ENCODE results near the gene GRIK5. TPM values are rescaled to one million over a fixed set of nuclear protein-coding genes. Genes with fewer than 3 reads are reported as not detected.

Gene GRIK5
- total and polyA plus RNA-seq, 2 of the 8 experiments (the other 6 are each of a cell fraction or from before 2014, with no cell fraction given): 17.8 to 42.9 TPM

DNA sequence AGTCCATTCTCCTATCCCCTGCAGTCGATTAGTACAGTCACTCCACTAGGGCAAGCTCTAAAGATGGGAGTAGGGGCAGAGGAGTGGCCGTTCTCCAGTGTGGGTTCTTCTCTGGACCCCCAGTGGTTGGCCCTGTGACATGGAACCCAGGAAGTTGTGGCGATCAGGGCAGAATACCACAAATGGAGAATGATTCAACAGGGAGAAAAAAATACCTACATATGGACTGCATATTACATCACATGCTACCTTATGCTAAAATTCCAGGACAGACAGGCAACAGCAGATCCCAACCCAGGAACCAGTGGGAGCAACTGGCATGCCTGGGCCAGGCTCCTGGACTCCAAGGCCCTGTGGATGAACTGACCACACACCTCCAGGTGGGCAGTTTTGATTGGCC is 41.8 kb upstream of the GRIK5 start:
- Histone ChIP-seq H3K79me1 (ENCODE audit: low read depth, low read length) (no peaks in the 10 kb centered on the region), H3K27me3 (replicated peaks in 1 of 4; ENCODE audit: control insufficient read depth in 3 of 4, extremely low read depth in 1 of 4, insufficient read depth in 3 of 4, low read length in 3 of 4) (no peaks in the 10 kb centered on the region), H3K4me2 (ENCODE audit: insufficient read depth in 1 of 2, low read depth in 2 of 2, low read length in 2 of 2) (no peak overlapping the region), H3K23ac (ENCODE audit: insufficient read length) (no peak overlapping the region), H3K4me1 (replicated peaks in 1 of 4; ENCODE audit: control insufficient read depth in 3 of 4, insufficient read depth in 4 of 4, low read length in 3 of 4) (peaks cover 8 to 19% (median 11%) of the 10 kb centered on the region in 4 experiments), H2BK15ac (ENCODE audit: low read length) (no peak overlapping the region), H3K4ac (replicated peaks; ENCODE audit: insufficient read length, low read depth, low read length) (no peak overlapping the region), H2BK12ac (ENCODE audit: low read depth, low read length) (no peak overlapping the region), H3K56ac (replicated peaks; ENCODE audit: insufficient read length, low read depth, low read length) (no peak overlapping the region), H4K5ac (ENCODE audit: insufficient read length, low read depth, low read length) (no peak overlapping the region), H4K20me1 (replicated peaks in 1 of 2; ENCODE audit: control insufficient read depth in 1 of 2, insufficient read depth in 2 of 2, low read length in 2 of 2) (no peaks in the 10 kb centered on the region), H4K91ac (replicated peaks; ENCODE audit: insufficient read length, low read length) (no peak overlapping the region), H3K18ac (ENCODE audit: extremely low read depth, low read length) (no peak overlapping the region), H2BK20ac (ENCODE audit: low read length) (no peak overlapping the region), H2BK120ac (replicated peaks; ENCODE audit: low read depth, low read length) (no peak overlapping the region), H3K79me2 (ENCODE audit: control insufficient read depth in 1 of 2, insufficient read depth in 2 of 2, low read length in 2 of 2) (no peaks in the 10 kb centered on the region), H3K23me2 (ENCODE audit: low read depth, low read length) (no peaks in the 10 kb centered on the region), H3K36me3 (ENCODE audit: control insufficient read depth in 2 of 4, insufficient read depth in 4 of 4, low read length in 3 of 4) (no peaks in the 10 kb centered on the region), H3K27ac (ENCODE audit: low read depth, low read length) (no peak overlapping the region), H2BK5ac (ENCODE audit: low read depth, low read length) (no peak overlapping the region), H2AK5ac (ENCODE audit: low read depth, low read length) (no peak overlapping the region), H3K4me3 (ENCODE audit: extremely low read depth in 1 of 4, insufficient read depth in 2 of 4, low read depth in 3 of 4, low read length in 4 of 4) (no peak overlapping the region), H3K14ac (ENCODE audit: insufficient read length) (no peak overlapping the region), H3K9me3 (ENCODE audit: insufficient read depth in 2 of 2, low read depth in 1 of 2, low read length in 1 of 2) (no peaks in the 10 kb centered on the region), H3K9ac (replicated peaks in 1 of 4; ENCODE audit: extremely low read depth in 1 of 4, low read depth in 3 of 4, low read length in 3 of 4) (no peak overlapping the region), H2AFZ (ENCODE audit: low read length) (no peak overlapping the region), H4K8ac (ENCODE audit: extremely low read depth, insufficient read depth, low read length) (no peak overlapping the region)
- FAIRE-seq (no peak), DNase-seq (ENCODE audit: low read depth in 1 of 2, low spot score in 2 of 2) (no peak)
- ChIA-PET CTCF (ENCODE audit: partially characterized antibody) (interaction anchor here (1.3 to 8.5 kb wide), 7 partner anchors 8 to 74 kb away, joined by 12 to 146 read pairs (median 42); partner anchors contain the start of gene POU2F2), POLR2A (ENCODE audit: partially characterized antibody) (interaction anchor here (1.0 to 1.8 kb wide), 2 partner anchors 10 kb away, joined by 4 to 5 read pairs; no protein-coding TSS in a partner anchor)
- 93% methylated on average over 3 of the region's 3 CpGs; no CpG with 5 or more reads in 1 of the 2 experiments for WGBS, 2 experiments (ENCODE audit: extremely low coverage in 1 of 2, insufficient coverage in 1 of 2, insufficient read length in 1 of 2, insufficient replicate concordance in 2 of 2, low coverage in 1 of 2, low lambda C conversion rate in 2 of 2, missing lambda C conversion rate in 1 of 2)
- TF ChIP-seq SP1 (IDR thresholded peaks at IDR 0.05; ENCODE audit: low read depth, low read length) (no peak), BCL11A (IDR thresholded peaks at IDR 0.05; ENCODE audit: low read depth in 2 of 2, low read length in 2 of 2) (no peak), JUND (IDR thresholded peaks at IDR 0.05; ENCODE audit: low read length) (no peak), CHD1 (IDR thresholded peaks at IDR 0.05; ENCODE audit: low read depth, low read length) (no peak), EZH2 (IDR thresholded peaks at IDR 0.05; ENCODE audit: low read depth, low read length, severe bottlenecking) (no peak), POLR2A (IDR thresholded peaks at IDR 0.05; ENCODE audit: control extremely low read depth in 1 of 2, low read depth in 2 of 2, low read length in 2 of 2) (no peak), CHD2 (IDR thresholded peaks at IDR 0.05; ENCODE audit: low read length) (no peak), GTF2F1 (IDR thresholded peaks at IDR 0.05; ENCODE audit: borderline replicate concordance, low read depth, low read length) (no peak), RNF2 (IDR thresholded peaks at IDR 0.05; ENCODE audit: borderline replicate concordance, low read depth, low read length, missing control alignments, poor library complexity, severe bottlenecking) (no peak)
- TF ChIP-seq, protein P1, sequence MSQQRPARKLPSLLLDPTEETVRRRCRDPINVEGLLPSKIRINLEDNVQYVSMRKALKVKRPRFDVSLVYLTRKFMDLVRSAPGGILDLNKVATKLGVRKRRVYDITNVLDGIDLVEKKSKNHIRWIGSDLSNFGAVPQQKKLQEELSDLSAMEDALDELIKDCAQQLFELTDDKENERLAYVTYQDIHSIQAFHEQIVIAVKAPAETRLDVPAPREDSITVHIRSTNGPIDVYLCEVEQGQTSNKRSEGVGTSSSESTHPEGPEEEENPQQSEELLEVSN (IDR thresholded peaks at IDR 0.05): no peak
